IMR-90 (cell line): Measurements from ENCODE around the gene TTC39B. TPM values are rescaled to one million over a fixed set of nuclear protein-coding genes. Genes with fewer than 3 reads are reported as not detected.

Experiments used
- ATAC-seq: fragments of 200-7000 bp; cut with Tn5 transposase; 2 replicates; pipeline ENCODE4 v1.9.1; 2020; ENCODE audit warnings: low read depth, mild to moderate bottlenecking, moderate library complexity
- BruUV-seq: library from RNA; stranded (reverse); fragments of 400-500 nt; replicated peaks from 2 replicates; lab custom pipeline; 2021; lab: Mats Ljungman, UMichigan
- CTCF ChIA-PET: fragments of 300-600 bp; formaldehyde crosslinking; extraction: SDS; loops from one replicate; lab custom pipeline; 2021; ENCODE audit warnings: antibody characterized with exemption; lab: Yijun Ruan, JAX
- POLR2A ChIA-PET: fragments of 300-600 bp; sonication (Branson Sonifier 250); formaldehyde crosslinking; loops from one replicate; lab custom pipeline; 2022; ENCODE audit warnings: antibody characterized with exemption; ENCODE audit not compliant: unreplicated experiment; lab: Charles Lee
- DNase-seq: peaks from one replicate; pipeline ENCODE4 v3.0.0; 2013
- H2AFZ ChIP-seq: replicated peaks from 2 replicates; pipeline ENCODE3; 2013; ENCODE audit warnings: low read length, mild to moderate bottlenecking; ENCODE audit not compliant: poor library complexity
- H2AK5ac ChIP-seq: 2 replicates; pipeline ENCODE4 v1.6.1; 2013; ENCODE audit warnings: low read depth, low read length, inconsistent platforms
- H2AK9ac ChIP-seq: replicated peaks from 2 replicates; pipeline ENCODE3; 2013; ENCODE audit warnings: mild to moderate bottlenecking, low read depth, low read length, moderate library complexity; ENCODE audit not compliant: poor library complexity
- H2BK120ac ChIP-seq: 2 replicates; pipeline ENCODE4 v1.6.1; 2013; ENCODE audit warnings: low read depth, low read length, inconsistent platforms
- H2BK15ac ChIP-seq: 3 replicates; pipeline ENCODE4 v1.6.1; 2013; ENCODE audit warnings: low read depth, low read length, inconsistent platforms
- H2BK20ac ChIP-seq: 2 replicates; pipeline ENCODE4 v1.6.1; 2013; ENCODE audit warnings: low read depth, mild to moderate bottlenecking, inconsistent platforms, low read length, moderate library complexity
- H2BK5ac ChIP-seq: 2 replicates; pipeline ENCODE4 v1.6.1; 2013; ENCODE audit warnings: mild to moderate bottlenecking, low read depth, low read length, inconsistent platforms; ENCODE audit not compliant: poor library complexity, severe bottlenecking
- H3K14ac ChIP-seq: replicated peaks from 2 replicates; pipeline ENCODE4 v1.6.1; 2013; ENCODE audit warnings: low read depth, low read length, inconsistent platforms
- H3K18ac ChIP-seq: 2 replicates; pipeline ENCODE4 v1.6.1; 2013; ENCODE audit warnings: low read depth, low read length, control low read depth
- H3K23ac ChIP-seq: 2 replicates; pipeline ENCODE4 v1.6.1; 2013; ENCODE audit warnings: low read depth, low read length, inconsistent platforms
- H3K27ac ChIP-seq: 2 replicates; pipeline ENCODE4 v1.5.1; 2013; ENCODE audit warnings: mild to moderate bottlenecking, control low read depth, low read length; ENCODE audit not compliant: insufficient read depth
- H3K27me3 ChIP-seq: 2 replicates; pipeline ENCODE4 v1.6.1; 2013; ENCODE audit warnings: low read length; ENCODE audit not compliant: control insufficient read depth, insufficient read depth
- H3K36me3 ChIP-seq: 2 replicates; pipeline ENCODE4 v1.6.1; 2013; ENCODE audit warnings: low read length, mixed read lengths; ENCODE audit not compliant: control insufficient read depth, insufficient read depth
- H3K4ac ChIP-seq: 2 replicates; pipeline ENCODE4 v1.6.1; 2013; ENCODE audit warnings: low read depth, low read length, inconsistent platforms
- H3K4me1 ChIP-seq: 2 replicates; pipeline ENCODE4 v1.6.1; 2013; ENCODE audit warnings: low read length, mixed read lengths; ENCODE audit not compliant: control insufficient read depth, insufficient read depth
- H3K4me2 ChIP-seq: 2 replicates; pipeline ENCODE4 v1.6.1; 2013; ENCODE audit warnings: low read depth, mild to moderate bottlenecking, control low read depth, low read length, moderate library complexity
- H3K4me3 ChIP-seq: 2 replicates; pipeline ENCODE4 v1.5.1; 2013; ENCODE audit warnings: low read depth, mild to moderate bottlenecking, control low read depth, low read length, moderate library complexity; ENCODE audit not compliant: insufficient read depth
- H3K56ac ChIP-seq: 2 replicates; pipeline ENCODE4 v1.6.1; 2013; ENCODE audit warnings: low read length, inconsistent platforms; ENCODE audit not compliant: insufficient read depth; ENCODE audit errors: extremely low read depth
- H3K79me1 ChIP-seq, 2 experiments: 2 replicates each; pipeline ENCODE4 v1.6.1; 2013; ENCODE audit warnings: low read length in 2 of 2, inconsistent platforms in 1 of 2, low read depth in 1 of 2
- H3K9ac ChIP-seq: 2 replicates; pipeline ENCODE4 v1.6.1; 2013; ENCODE audit warnings: low read depth, low read length, control low read depth
- H3K9me1 ChIP-seq: 2 replicates; pipeline ENCODE4 v1.6.1; 2013; ENCODE audit warnings: low read length, inconsistent platforms; ENCODE audit not compliant: insufficient read depth
- H3K9me3 ChIP-seq: 2 replicates; pipeline ENCODE4 v1.6.1; 2013; ENCODE audit warnings: low read length; ENCODE audit not compliant: control insufficient read depth, insufficient read depth
- H4K20me1 ChIP-seq: 2 replicates; pipeline ENCODE4 v1.6.1; 2013; ENCODE audit warnings: low read length, inconsistent platforms; ENCODE audit not compliant: insufficient read depth
- H4K5ac ChIP-seq: 2 replicates; pipeline ENCODE4 v1.6.1; 2013; ENCODE audit warnings: mild to moderate bottlenecking, low read depth, low read length, control low read depth
- H4K8ac ChIP-seq, 2 experiments: 2 replicates each; pipeline ENCODE4 v1.6.1; 2013; ENCODE audit warnings: low read depth in 2 of 2, low read length in 2 of 2, control low read depth in 1 of 2, inconsistent platforms in 1 of 2
- H4K91ac ChIP-seq: 2 replicates; pipeline ENCODE4 v1.6.1; 2013; ENCODE audit warnings: low read depth, low read length, inconsistent platforms; ENCODE audit not compliant: insufficient read depth
- CEBPB ChIP-seq: IDR thresholded peaks from 2 replicates; pipeline ENCODE4 v1.6.1; 2012; ENCODE audit warnings: low read depth, low read length, improper control_type of control experiment
- CHD1 ChIP-seq: IDR thresholded peaks from 2 replicates; pipeline ENCODE4 v1.6.1; 2012; ENCODE audit warnings: low read depth, low read length, improper control_type of control experiment
- FOS ChIP-seq: fragments of 150-350 bp; IDR thresholded peaks from 2 replicates; pipeline ENCODE4 v1.6.1; 2016; ENCODE audit warnings: low read depth, low read length
- MXI1 ChIP-seq: IDR thresholded peaks from 2 replicates; pipeline ENCODE4 v1.6.1; 2012; ENCODE audit warnings: low read depth, mild to moderate bottlenecking, low read length, moderate library complexity, borderline replicate concordance
- NFE2L2 ChIP-seq: fragments of 150-350 bp; IDR thresholded peaks from 2 replicates; pipeline ENCODE4 v1.6.1; 2016; ENCODE audit warnings: low read depth, mild to moderate bottlenecking, low read length
- RAD21 ChIP-seq: IDR thresholded peaks from 2 replicates; pipeline ENCODE4 v1.6.1; 2012; ENCODE audit warnings: low read length, improper control_type of control experiment
- RFX5 ChIP-seq: IDR thresholded peaks from 2 replicates; pipeline ENCODE4 v1.8.0; 2012; ENCODE audit warnings: low read depth, mild to moderate bottlenecking, low read length, moderate library complexity
- SMC3 ChIP-seq: fragments of 150-350 bp; IDR thresholded peaks from 2 replicates; pipeline ENCODE4 v1.6.1; 2016; ENCODE audit warnings: low read depth, mild to moderate bottlenecking, antibody characterized with exemption, low read length, moderate library complexity
- WGBS, 2 experiments: methylation state at CpG; one replicate each; pipeline versions ENCODE4 v1.1.5 to v1.1.7; 2013; ENCODE audit warnings: missing lambda C conversion rate in 2 of 2; ENCODE audit not compliant: insufficient read length in 1 of 2; ENCODE audit errors: extremely low coverage in 2 of 2; 5-methylcytosine and 5-hydroxymethylcytosine counted together
- dilution Hi-C: fragments of 300-500 bp; cut with HindIII; formaldehyde crosslinking; loops from one replicate; pipeline ENCODE4 v1.14.3; 2018; ENCODE audit warnings: low sequenced_read_pairs; ENCODE audit not compliant: unreplicated experiment
- in situ Hi-C: fragments of 300-500 bp; cut with MboI; formaldehyde crosslinking; loops from 3 replicates; pipeline ENCODE4 v1.14.3; 2019; ENCODE audit warnings: low sequenced_read_pairs, inconsistent platforms, mixed read lengths
- intact Hi-C: fragments of 100-400 bp; cut with micrococcal nuclease; formaldehyde crosslinking; loops from 2 replicates; pipeline ENCODE4 v1.10.0; 2022
- polyA plus RNA-seq, 3 experiments: library from polyadenylated mRNA; depleted of rRNA; stranded (reverse); fragments of >200 nt; gene quantifications; 2 replicates each; pipeline ENCODE4 v1.2.3, GENCODE V29; 2012; ENCODE audit warnings: low replicate concordance in 1 of 3
- total RNA-seq: library from RNA; depleted of rRNA; stranded (reverse); fragments of >200 nt; gene quantifications from 2 replicates; pipeline ENCODE4 v1.2.3, GENCODE V29; 2012
- TF ChIP-seq, protein P1 (sequence below): fragments of 150-350 bp; IDR thresholded peaks from 2 replicates; pipeline ENCODE4 v1.6.1; 2016; ENCODE audit warnings: low read depth, mild to moderate bottlenecking, low read length, moderate library complexity, borderline replicate concordance
- TF ChIP-seq, protein P2 (sequence below): fragments of 150-350 bp; IDR thresholded peaks from 2 replicates; pipeline ENCODE4 v1.6.1; 2017; ENCODE audit warnings: mild to moderate bottlenecking, antibody characterized with exemption, low read length, low read depth

Gene TTC39B
- total and polyA plus RNA-seq, 2 of the 4 experiments (the other 2 are of a cell fraction): 2.5 to 12.2 TPM

DNA sequence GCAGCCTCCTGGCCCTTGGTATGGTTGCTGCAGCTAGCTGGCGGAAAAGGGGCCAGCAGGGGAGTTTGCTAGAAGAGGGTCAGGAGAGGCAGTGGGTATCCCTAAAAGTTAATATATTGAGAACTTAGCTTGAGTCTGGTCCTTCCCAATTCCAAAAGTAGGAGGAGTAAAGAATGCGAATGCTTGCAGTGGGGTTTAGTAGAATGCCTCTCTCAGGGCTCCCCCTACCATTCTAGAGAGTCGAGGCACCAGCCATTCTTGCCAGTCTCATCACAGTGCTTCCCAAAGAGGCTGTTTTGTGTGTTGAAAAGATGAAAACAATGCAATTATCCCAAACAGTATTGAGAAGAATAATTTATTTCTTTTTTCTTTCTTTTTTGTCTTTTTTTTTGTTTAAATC is 26.4 kb downstream of the TTC39B start:
- H3K79me1 ChIP-seq: peaks cover 24 to 28% of the 10 kb centered on the region in 2 experiments
- H2BK15ac ChIP-seq: no peak overlapping the region
- no peak overlapping the region for H2AFZ ChIP-seq
- ATAC-seq: no peak
- H3K9me1 ChIP-seq: no peaks in the 10 kb centered on the region; the same call in 1 of the 2 replicates
- no peak overlapping the region for H4K8ac ChIP-seq
- no peak overlapping the region for H2BK20ac ChIP-seq
- H3K23ac ChIP-seq: no peak overlapping the region
- 0 out of 2 replicates have a peak, but pooled peaks cover 2% of the 10 kb centered on the region for H3K36me3 ChIP-seq
- dilution Hi-C loops (no loop called here), in situ Hi-C loops (no loop called here), intact Hi-C loops (no loop called here)
- H4K91ac ChIP-seq: no peak overlapping the region
- H3K56ac ChIP-seq: no peak overlapping the region
- H2AK5ac ChIP-seq: no peak overlapping the region
- no peak overlapping the region for H2BK5ac ChIP-seq
- H3K4ac ChIP-seq: no peak overlapping the region
- peaks cover 3% of the 10 kb centered on the region; the same call in 1 of the 2 replicates for H4K20me1 ChIP-seq
- H3K9ac ChIP-seq: no peak overlapping the region
- WGBS, 2 experiments: no CpG with 5 or more reads among the region's 3 CpGs
- no peaks in the 10 kb centered on the region for H3K9me3 ChIP-seq
- CTCF ChIA-PET: no interaction called here
- TF ChIP-seq SMC3 (no peak), CEBPB (no peak), FOS (no peak), RAD21 (no peak), NFE2L2 (no peak), CHD1 (no peak), MXI1 (no peak), RFX5 (no peak)
- TF ChIP-seq, protein P1, sequence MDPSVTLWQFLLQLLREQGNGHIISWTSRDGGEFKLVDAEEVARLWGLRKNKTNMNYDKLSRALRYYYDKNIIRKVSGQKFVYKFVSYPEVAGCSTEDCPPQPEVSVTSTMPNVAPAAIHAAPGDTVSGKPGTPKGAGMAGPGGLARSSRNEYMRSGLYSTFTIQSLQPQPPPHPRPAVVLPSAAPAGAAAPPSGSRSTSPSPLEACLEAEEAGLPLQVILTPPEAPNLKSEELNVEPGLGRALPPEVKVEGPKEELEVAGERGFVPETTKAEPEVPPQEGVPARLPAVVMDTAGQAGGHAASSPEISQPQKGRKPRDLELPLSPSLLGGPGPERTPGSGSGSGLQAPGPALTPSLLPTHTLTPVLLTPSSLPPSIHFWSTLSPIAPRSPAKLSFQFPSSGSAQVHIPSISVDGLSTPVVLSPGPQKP: no peak
- TF ChIP-seq, protein P2, sequence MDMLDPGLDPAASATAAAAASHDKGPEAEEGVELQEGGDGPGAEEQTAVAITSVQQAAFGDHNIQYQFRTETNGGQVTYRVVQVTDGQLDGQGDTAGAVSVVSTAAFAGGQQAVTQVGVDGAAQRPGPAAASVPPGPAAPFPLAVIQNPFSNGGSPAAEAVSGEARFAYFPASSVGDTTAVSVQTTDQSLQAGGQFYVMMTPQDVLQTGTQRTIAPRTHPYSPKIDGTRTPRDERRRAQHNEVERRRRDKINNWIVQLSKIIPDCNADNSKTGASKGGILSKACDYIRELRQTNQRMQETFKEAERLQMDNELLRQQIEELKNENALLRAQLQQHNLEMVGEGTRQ: no peak
- H3K18ac ChIP-seq: no peak overlapping the region
- H2BK120ac ChIP-seq: no peak overlapping the region
- BruUV-seq: no TSS peak
- no peak overlapping the region for H4K5ac ChIP-seq
- H2AK9ac ChIP-seq: no peak overlapping the region
- H3K27me3 ChIP-seq: no peaks in the 10 kb centered on the region
- no peak overlapping the region for H3K14ac ChIP-seq
- no peak overlapping the region for H3K4me2 ChIP-seq
- no peak overlapping the region for H3K27ac ChIP-seq
- POLR2A ChIA-PET: no interaction called here
- no peaks in the 10 kb centered on the region for H3K4me1 ChIP-seq
- H3K4me3 ChIP-seq: no peak overlapping the region
- no peak for DNase-seq
